Smooth muscle cell (in vitro differentiated cells): ENCODE measurements around the gene SNX30. TPM values are rescaled to one million over a fixed set of nuclear protein-coding genes. Genes with fewer than 3 reads are reported as not detected.

Source experiments
- DNase-seq: peaks from one replicate; lab custom pipeline; 2025; ENCODE audit not compliant: unreplicated experiment; lab: John Stamatoyannopoulos, UW
- H2AFZ ChIP-seq: fragments of 200-600 bp; sonication (generic); 2 replicates; pipeline ENCODE4 v1.6.0; 2016; ENCODE audit warnings: antibody characterized with exemption, low read depth, mild to moderate bottlenecking
- H3F3A ChIP-seq: fragments of 200-600 bp; sonication (generic); 2 replicates; pipeline ENCODE4 v1.6.0; 2017; ENCODE audit warnings: antibody characterized with exemption, low read depth
- H3K27ac ChIP-seq: fragments of 200-600 bp; sonication (generic); 2 replicates; pipeline ENCODE4 v1.5.1; 2016; ENCODE audit warnings: low read depth, mild to moderate bottlenecking
- H3K27me3 ChIP-seq: fragments of 200-600 bp; sonication (generic); 2 replicates; pipeline ENCODE4 v1.6.1; 2016; ENCODE audit warnings: low read depth, mild to moderate bottlenecking
- H3K36me3 ChIP-seq: fragments of 200-600 bp; sonication (generic); 2 replicates; pipeline ENCODE4 v1.5.1; 2016; ENCODE audit warnings: low read depth
- H3K4me1 ChIP-seq: fragments of 200-600 bp; sonication (generic); 2 replicates; pipeline ENCODE4 v1.5.1; 2016; ENCODE audit warnings: low read depth
- H3K4me2 ChIP-seq: fragments of 200-600 bp; sonication (generic); 2 replicates; pipeline ENCODE4 v1.6.0; 2016; ENCODE audit warnings: mild to moderate bottlenecking
- H3K4me3 ChIP-seq: fragments of 200-600 bp; sonication (generic); 2 replicates; pipeline ENCODE4 v1.5.1; 2016; ENCODE audit warnings: mild to moderate bottlenecking
- H3K79me2 ChIP-seq: fragments of 200-600 bp; sonication (generic); 2 replicates; pipeline ENCODE4 v1.6.0; 2016; ENCODE audit warnings: low read depth, mild to moderate bottlenecking
- H3K9ac ChIP-seq: fragments of 200-600 bp; sonication (generic); 2 replicates; pipeline ENCODE4 v1.6.0; 2016; ENCODE audit warnings: low read depth
- H3K9me3 ChIP-seq: fragments of 200-600 bp; sonication (generic); replicated peaks from 2 replicates; pipeline ENCODE4 v1.5.1; 2016; ENCODE audit warnings: low read depth
- H4K20me1 ChIP-seq: fragments of 200-600 bp; sonication (generic); 2 replicates; pipeline ENCODE4 v1.6.0; 2016; ENCODE audit warnings: low read depth
- WGBS: methylation state at CpG from one replicate; pipeline ENCODE4 v1.1.7; 2016; ENCODE audit warnings: low lambda C conversion rate; 5-methylcytosine and 5-hydroxymethylcytosine counted together
- polyA plus RNA-seq: library from polyadenylated mRNA; unstranded; fragments of >200 nt; fragmentation: Nextera tagmentation; extraction: Ambion mirVana; gene quantifications from 2 replicates; pipeline ENCODE4 v1.2.1, GENCODE V29; 2016
- total RNA-seq: library from RNA; depleted of rRNA; stranded (reverse); fragments of >200 nt; gene quantifications from 2 replicates; pipeline ENCODE4 v1.2.3, GENCODE V29; 2014
- TF ChIP-seq, protein P1 (sequence below): fragments of 200-600 bp; sonication (generic); IDR thresholded peaks from 2 replicates; pipeline ENCODE4 v1.5.1; 2017; ENCODE audit warnings: borderline replicate concordance, mild to moderate bottlenecking, antibody characterized with exemption; ENCODE audit not compliant: insufficient read depth, poor library complexity, severe bottlenecking

Gene SNX30
- total and polyA plus RNA-seq, 2 experiments from 2014 or later, result 3.6 to 10.7 TPM

DNA sequence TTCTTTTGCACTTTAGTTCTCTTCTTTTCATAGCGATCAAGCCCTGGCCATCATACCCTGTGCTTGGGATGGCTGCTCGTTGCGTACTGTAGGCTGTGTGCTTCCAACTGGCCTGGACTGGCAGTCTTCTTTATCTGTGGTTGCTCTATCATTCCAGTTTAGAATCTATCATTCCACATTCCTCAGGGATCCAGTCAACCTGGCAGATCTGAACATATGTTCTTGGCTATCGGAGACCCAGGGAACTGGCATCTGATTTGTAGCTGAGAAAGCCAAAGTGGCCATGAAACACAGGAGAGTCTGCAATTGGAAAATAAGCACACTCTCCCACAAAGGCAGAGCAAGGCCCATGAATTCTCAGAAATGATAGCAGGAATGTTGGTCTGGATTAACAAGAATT, 162.8 kb downstream of the SNX30 start:
- Histone ChIP-seq H4K20me1 (no peaks in the 10 kb centered on the region), H3K27ac (no peak overlapping the region), H3K36me3 (no peaks in the 10 kb centered on the region), H3K27me3 (peaks cover 19% of the 10 kb centered on the region), H3K79me2 (no peaks in the 10 kb centered on the region), H3K9ac (no peak overlapping the region), H3K4me2 (no peak overlapping the region), H2AFZ (no peak overlapping the region), H3K4me3 (no peak overlapping the region), H3K9me3 (no peaks in the 10 kb centered on the region), H3K4me1 (no peaks in the 10 kb centered on the region), H3F3A (no peaks in the 10 kb centered on the region)
- TF ChIP-seq, protein P1, sequence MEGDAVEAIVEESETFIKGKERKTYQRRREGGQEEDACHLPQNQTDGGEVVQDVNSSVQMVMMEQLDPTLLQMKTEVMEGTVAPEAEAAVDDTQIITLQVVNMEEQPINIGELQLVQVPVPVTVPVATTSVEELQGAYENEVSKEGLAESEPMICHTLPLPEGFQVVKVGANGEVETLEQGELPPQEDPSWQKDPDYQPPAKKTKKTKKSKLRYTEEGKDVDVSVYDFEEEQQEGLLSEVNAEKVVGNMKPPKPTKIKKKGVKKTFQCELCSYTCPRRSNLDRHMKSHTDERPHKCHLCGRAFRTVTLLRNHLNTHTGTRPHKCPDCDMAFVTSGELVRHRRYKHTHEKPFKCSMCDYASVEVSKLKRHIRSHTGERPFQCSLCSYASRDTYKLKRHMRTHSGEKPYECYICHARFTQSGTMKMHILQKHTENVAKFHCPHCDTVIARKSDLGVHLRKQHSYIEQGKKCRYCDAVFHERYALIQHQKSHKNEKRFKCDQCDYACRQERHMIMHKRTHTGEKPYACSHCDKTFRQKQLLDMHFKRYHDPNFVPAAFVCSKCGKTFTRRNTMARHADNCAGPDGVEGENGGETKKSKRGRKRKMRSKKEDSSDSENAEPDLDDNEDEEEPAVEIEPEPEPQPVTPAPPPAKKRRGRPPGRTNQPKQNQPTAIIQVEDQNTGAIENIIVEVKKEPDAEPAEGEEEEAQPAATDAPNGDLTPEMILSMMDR, result no peak
- 96% methylated on average over 4 of the region's 4 CpGs for WGBS
- DNase-seq, result no peak

DNA sequence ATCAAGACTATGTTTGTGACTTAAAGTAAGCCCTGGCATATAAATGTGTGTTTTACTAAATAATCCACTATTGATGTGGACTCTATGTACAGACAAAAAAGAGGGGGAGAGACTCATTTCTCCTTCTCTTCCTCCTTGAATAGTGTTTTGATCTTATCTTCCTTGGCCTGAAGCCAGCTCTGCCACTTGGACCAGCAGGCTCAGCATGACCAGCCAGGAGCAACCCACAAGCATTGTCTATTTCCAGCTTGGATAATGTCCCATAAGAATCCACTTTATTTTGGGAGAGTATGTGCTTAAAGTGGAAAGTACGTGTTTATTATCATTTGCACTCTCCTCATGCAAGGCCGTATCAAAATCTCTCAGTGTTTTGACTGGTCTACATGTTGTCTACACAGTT, 164.0 kb downstream of the SNX30 start:
- DNase-seq, result no peak
- TF ChIP-seq, protein P1, result no peak

DNA sequence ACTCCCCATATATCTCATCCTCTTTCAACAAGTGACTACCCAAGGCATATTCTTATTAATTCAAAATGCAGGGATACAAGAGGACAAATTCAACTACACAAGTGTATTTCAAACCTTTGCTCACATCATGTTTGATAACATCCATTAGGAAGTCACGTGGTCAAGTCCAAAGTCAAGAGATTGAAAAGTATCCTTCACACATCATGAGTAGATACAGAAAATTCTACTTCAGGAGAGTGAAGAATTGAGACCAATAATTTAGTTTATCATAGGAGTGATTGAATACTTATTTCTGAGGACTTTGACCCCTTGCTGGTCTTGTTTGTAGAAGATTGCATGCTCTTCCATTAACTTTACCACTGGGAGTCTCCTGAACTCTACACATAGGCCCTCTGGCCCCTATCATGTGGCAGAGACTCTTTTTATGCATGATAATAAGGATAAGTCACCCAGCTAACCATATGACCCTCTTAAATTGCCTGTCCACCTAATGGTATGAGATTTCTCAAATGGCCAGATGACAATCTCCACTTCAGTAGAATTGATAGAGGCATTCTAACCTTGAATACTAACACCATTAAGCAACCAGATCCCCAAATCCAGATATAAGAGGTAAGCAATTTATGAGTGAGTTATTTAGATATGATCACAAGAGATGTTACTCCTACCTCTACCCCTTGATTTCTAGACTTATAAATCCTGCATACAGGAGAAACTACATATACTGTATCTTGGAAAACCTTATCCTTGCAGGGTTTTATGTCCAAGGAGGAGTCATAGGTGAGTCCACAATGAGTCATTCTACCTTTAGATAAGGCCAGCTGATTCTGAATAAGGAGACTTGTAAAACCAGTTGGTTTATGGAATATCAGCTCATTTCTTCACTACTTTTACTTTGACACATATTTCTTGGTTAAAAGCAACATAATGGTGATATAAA, 166.8 kb downstream of the SNX30 start:
- no peak overlapping the region for H2AFZ ChIP-seq
- H3F3A ChIP-seq, result no peaks in the 10 kb centered on the region
- WGBS, result 61% methylated on average over 1 of the region's 1 CpG
- no peak overlapping the region for H3K4me3 ChIP-seq
- no peaks in the 10 kb centered on the region for H3K9me3 ChIP-seq
- TF ChIP-seq, protein P1, result no peak
- no peak overlapping the region for H3K27ac ChIP-seq
- peaks cover 13% of the 10 kb centered on the region for H3K27me3 ChIP-seq
- no peak overlapping the region for H3K9ac ChIP-seq
- no peaks in the 10 kb centered on the region for H3K79me2 ChIP-seq
- no peaks in the 10 kb centered on the region for H3K36me3 ChIP-seq
- no peak overlapping the region for H3K4me2 ChIP-seq
- no peaks in the 10 kb centered on the region for H4K20me1 ChIP-seq
- DNase-seq, result no peak
- H3K4me1 ChIP-seq, result no peaks in the 10 kb centered on the region

More for the DNA sequence above, 164.0 kb downstream of the SNX30 start:
- H4K20me1 ChIP-seq, result no peaks in the 10 kb centered on the region
- no peak overlapping the region for H3K27ac ChIP-seq
- no peaks in the 10 kb centered on the region for H3K36me3 ChIP-seq
- no peaks in the 10 kb centered on the region for H3K79me2 ChIP-seq
- H3K9me3 ChIP-seq, result no peaks in the 10 kb centered on the region
- H3K4me1 ChIP-seq, result no peaks in the 10 kb centered on the region
- no peak overlapping the region for H2AFZ ChIP-seq
- no peak overlapping the region for H3K4me2 ChIP-seq
- H3K4me3 ChIP-seq, result no peak overlapping the region
- peaks cover 17% of the 10 kb centered on the region for H3K27me3 ChIP-seq
- H3F3A ChIP-seq, result no peaks in the 10 kb centered on the region
- no peak overlapping the region for H3K9ac ChIP-seq
- WGBS, result 72% methylated on average over 2 of the region's 2 CpGs
